Metanephros (tissue), 2 donors: ENCODE results near the gene TBC1D26. TPM values are rescaled to one million over a fixed set of nuclear protein-coding genes. Genes with fewer than 3 reads are reported as not detected.

Experiments used
- small RNA-seq: library from RNA; depleted of rRNA; stranded (forward); fragments of <200 nt; gene quantifications from one replicate; pipeline ENCODE3, GENCODE V24; 2014; ENCODE audit warnings: low replicate concordance
- total RNA-seq: library from RNA; depleted of rRNA; stranded (reverse); fragments of >200 nt; gene quantifications from one replicate; pipeline ENCODE4 v1.2.3, GENCODE V29; 2014

TBC1D26 gene
- total RNA-seq: 0.99 TPM

DNA sequence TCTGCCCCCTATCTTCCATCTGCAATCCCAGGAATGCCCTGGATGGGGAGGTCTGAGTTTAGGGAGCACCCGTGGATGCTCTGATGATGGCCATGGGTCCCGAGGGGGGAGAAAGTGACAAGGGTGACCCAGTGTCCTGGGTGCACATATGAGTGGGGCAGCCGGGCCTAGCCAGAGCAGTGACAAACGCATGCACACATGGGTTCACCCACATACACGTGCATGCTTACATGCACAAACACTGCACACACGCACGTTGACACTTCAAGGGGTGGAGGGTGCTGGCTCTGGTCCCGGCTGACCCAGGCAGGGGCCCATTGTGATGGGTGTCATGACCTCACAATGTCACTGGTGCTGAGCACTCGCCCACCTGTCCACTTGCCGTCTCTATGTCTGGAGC, at the start of gene TBC1D26:
Gene TBC1D26, plus strand, starts transcription at position 384 of the 400 bp plus-strand sequence. CDS start 3,066 bp downstream, outside the sequence.

DNA sequence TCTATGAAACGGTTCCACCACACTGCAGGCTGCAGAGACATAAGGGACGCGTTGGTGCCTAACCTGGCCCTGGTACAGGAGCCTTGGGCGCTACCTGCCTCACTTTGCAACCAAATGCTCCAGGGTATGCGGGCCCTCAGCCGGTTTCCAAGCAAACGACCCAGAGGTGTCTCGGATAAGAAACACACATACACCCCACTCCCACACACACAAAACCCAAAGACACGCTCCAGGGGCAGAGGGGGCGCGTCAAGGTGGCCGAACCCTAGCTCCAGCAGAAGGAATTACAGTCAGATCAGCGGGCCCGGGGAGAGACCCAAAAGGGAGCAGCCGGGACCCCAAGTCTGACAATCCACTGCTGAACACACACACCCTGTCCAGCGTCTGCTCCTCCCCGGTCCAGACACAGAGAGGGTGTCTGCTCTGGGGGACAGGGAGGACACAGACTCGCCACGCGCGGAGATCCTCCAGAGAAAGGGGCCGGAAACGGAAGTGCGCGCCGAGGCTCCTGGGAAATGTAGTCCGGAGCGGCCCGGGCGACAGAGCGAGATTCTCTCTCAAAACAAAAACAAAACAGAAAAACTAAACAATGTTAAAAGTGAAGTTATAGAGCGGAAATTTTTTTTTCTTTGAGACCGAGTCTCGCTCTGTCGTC, 48.1 kb upstream of the TBC1D26 start, which contains the start of gene TRIM16:
Gene TRIM16, minus strand, starts transcription at position 488 of the 655 bp plus-strand sequence. CDS start 32,702 bp downstream, outside the sequence.

GRCh38 chr17:15699413-15699924, 32.6 kb upstream of the TBC1D26 start, which contains the start of gene ZNF286A:
Gene ZNF286A (plus strand): TSS chr17:15699752. CDS start chr17:15700330, 578 bp downstream.

Small RNA genes lying within 50 kb of the gene (small RNA-seq; reads per million reads assigned to genes)
- not detected for gene AC015922.1
- not detected for gene RNA5SP436

Other genes starting within 250 kb of the TBC1D26 start
- gene TVP23C, start 168.8 kb upstream of the TBC1D26 start, total RNA-seq: 46.2 TPM
- 0.41 TPM for gene FBXW10B, start 112.6 kb upstream of the TBC1D26 start, total RNA-seq
- 24.6 TPM for gene TRIM16, start 48.0 kb upstream of the TBC1D26 start, total RNA-seq
- gene ZNF286A, start 32.5 kb upstream of the TBC1D26 start, total RNA-seq: 26.6 TPM
- 1.8 TPM for gene ADORA2B, start 212.8 kb downstream of the TBC1D26 start, total RNA-seq